Measurements from ENCODE around the gene NGEF. TPM values are rescaled to one million over a fixed set of nuclear protein-coding genes. Genes with fewer than 3 reads are reported as not detected.

The NGEF gene
- total and polyA plus RNA-seq, 2 experiments from 2014 or later, result 2.0 to 2.9 TPM

GRCh38 chr2:233047667-233048066 lies 34.6 kb upstream of the NGEF start:
- TF ChIP-seq, protein P1, sequence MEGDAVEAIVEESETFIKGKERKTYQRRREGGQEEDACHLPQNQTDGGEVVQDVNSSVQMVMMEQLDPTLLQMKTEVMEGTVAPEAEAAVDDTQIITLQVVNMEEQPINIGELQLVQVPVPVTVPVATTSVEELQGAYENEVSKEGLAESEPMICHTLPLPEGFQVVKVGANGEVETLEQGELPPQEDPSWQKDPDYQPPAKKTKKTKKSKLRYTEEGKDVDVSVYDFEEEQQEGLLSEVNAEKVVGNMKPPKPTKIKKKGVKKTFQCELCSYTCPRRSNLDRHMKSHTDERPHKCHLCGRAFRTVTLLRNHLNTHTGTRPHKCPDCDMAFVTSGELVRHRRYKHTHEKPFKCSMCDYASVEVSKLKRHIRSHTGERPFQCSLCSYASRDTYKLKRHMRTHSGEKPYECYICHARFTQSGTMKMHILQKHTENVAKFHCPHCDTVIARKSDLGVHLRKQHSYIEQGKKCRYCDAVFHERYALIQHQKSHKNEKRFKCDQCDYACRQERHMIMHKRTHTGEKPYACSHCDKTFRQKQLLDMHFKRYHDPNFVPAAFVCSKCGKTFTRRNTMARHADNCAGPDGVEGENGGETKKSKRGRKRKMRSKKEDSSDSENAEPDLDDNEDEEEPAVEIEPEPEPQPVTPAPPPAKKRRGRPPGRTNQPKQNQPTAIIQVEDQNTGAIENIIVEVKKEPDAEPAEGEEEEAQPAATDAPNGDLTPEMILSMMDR (IDR thresholded peaks at IDR 0.05; ENCODE audit: low read depth, low read length), result no peak

DNA sequence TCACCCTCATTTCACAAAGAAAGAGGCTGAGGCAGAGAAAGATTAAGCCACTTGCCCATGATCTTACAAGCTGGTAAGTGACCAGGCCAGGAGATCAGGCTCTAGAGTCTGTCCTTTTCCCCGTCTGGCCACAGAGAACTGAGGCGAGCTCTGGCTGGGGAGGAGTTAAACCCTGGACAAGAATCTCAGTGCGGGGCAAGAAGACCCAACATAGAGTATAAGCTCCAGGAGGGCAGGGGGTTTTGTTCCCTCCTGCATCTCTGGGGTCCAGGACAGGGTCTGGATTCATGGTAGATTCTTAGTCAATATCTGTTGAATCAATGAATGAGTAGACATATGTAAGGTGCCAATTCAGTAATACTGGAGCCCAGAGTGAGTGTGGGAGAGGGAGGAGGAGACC lies 34.1 kb upstream of the NGEF start:
- no peaks in the 10 kb centered on the region for H3K36me3 ChIP-seq

More at GRCh38 chr2:233047667-233048066, 34.6 kb upstream of the NGEF start:
- Histone ChIP-seq H3K36me3 (no peaks in the 10 kb centered on the region), H3K4me3 (no peak overlapping the region), H3K27ac (no peak overlapping the region), H3K9me3 (ENCODE audit: low read depth) (no peaks in the 10 kb centered on the region), H3K4me1 (ENCODE audit: low read depth) (no peaks in the 10 kb centered on the region), H3K27me3 (peaks cover 17% of the 10 kb centered on the region)
- DNase-seq (ENCODE audit: low read depth in 1 of 2, low spot score in 1 of 2), result no peak

GRCh38 chr2:233044974-233045605 lies 32.0 kb upstream of the NGEF start:
- Histone ChIP-seq H3K27ac (no peak overlapping the region), H3K36me3 (no peaks in the 10 kb centered on the region), H3K9me3 (ENCODE audit: low read depth) (no peaks in the 10 kb centered on the region), H3K4me1 (ENCODE audit: low read depth) (no peaks in the 10 kb centered on the region), H3K27me3 (peaks cover 3% of the 10 kb centered on the region), H3K4me3 (no peak overlapping the region)
- no peak for DNase-seq (ENCODE audit: low read depth in 1 of 2, low spot score in 1 of 2)
- TF ChIP-seq, protein P1 (IDR thresholded peaks at IDR 0.05; ENCODE audit: low read depth, low read length), result no peak

More for the DNA sequence above, 34.1 kb upstream of the NGEF start:
- Histone ChIP-seq H3K4me3 (no peak overlapping the region), H3K4me1 (ENCODE audit: low read depth) (no peaks in the 10 kb centered on the region), H3K27me3 (peaks cover 17% of the 10 kb centered on the region), H3K9me3 (ENCODE audit: low read depth) (no peaks in the 10 kb centered on the region), H3K27ac (no peak overlapping the region)
- DNase-seq (ENCODE audit: low read depth in 1 of 2, low spot score in 1 of 2), result no peak
- TF ChIP-seq, protein P1 (IDR thresholded peaks at IDR 0.05; ENCODE audit: low read depth, low read length), result no peak

GRCh38 chr2:233042549-233042948 lies 29.5 kb upstream of the NGEF start:
- TF ChIP-seq, protein P1 (IDR thresholded peaks at IDR 0.05; ENCODE audit: low read depth, low read length), result no peak
- no peaks in the 10 kb centered on the region for H3K27me3 ChIP-seq
- DNase-seq (ENCODE audit: low read depth in 1 of 2, low spot score in 1 of 2), result no peak
- H3K4me1 ChIP-seq (ENCODE audit: low read depth), result no peaks in the 10 kb centered on the region
- H3K4me3 ChIP-seq, result no peak overlapping the region
- no peaks in the 10 kb centered on the region for H3K9me3 ChIP-seq (ENCODE audit: low read depth)
- no peaks in the 10 kb centered on the region for H3K36me3 ChIP-seq
- H3K27ac ChIP-seq, result no peak overlapping the region

GRCh38 chr2:233041722-233042323 lies 28.8 kb upstream of the NGEF start:
- H3K27me3 ChIP-seq, result no peaks in the 10 kb centered on the region
- no peaks in the 10 kb centered on the region for H3K36me3 ChIP-seq
- TF ChIP-seq, protein P1 (IDR thresholded peaks at IDR 0.05; ENCODE audit: low read depth, low read length), result no peak
- no peaks in the 10 kb centered on the region for H3K9me3 ChIP-seq (ENCODE audit: low read depth)
- H3K4me1 ChIP-seq (ENCODE audit: low read depth), result no peaks in the 10 kb centered on the region
- no peak overlapping the region for H3K27ac ChIP-seq
- DNase-seq (ENCODE audit: low read depth in 1 of 2, low spot score in 1 of 2), result no peak
- no peak overlapping the region for H3K4me3 ChIP-seq
